Body of pancreas (tissue), 4 donors: ENCODE measurements around the gene CAPN6. TPM values are rescaled to one million over a fixed set of nuclear protein-coding genes. Genes with fewer than 3 reads are reported as not detected.

Experiments used
- ATAC-seq: fragments of 150-250 bp; one replicate; pipeline ENCODE4 v1.9.1; 2016
- DNase-seq, 4 donors: peaks; one replicate each; pipeline ENCODE4 v3.0.0-alpha.2; 2019
- H3K27ac ChIP-seq, 4 donors: fragments of 200-600 bp; sonication (generic); 1 replicate in 3 of 4; 2 replicates in 1 of 4; pipeline versions ENCODE4 v1.5.1 to v1.6.1; 2016 to 2019; ENCODE audit warnings: mild to moderate bottlenecking in 1 of 4, mixed read lengths in 1 of 4, moderate library complexity in 1 of 4
- H3K27me3 ChIP-seq, 2 donors: fragments of 200-600 bp; sonication (generic); one replicate each; pipeline ENCODE4 v1.6.0; 2016; ENCODE audit warnings: mild to moderate bottlenecking in 1 of 2
- H3K36me3 ChIP-seq, 2 donors: fragments of 200-600 bp; sonication (generic); replicated peaks in 1 of 2; 2 replicates each; pipeline ENCODE4 v1.5.1; 2016; ENCODE audit warnings: low read depth in 2 of 2; ENCODE audit not compliant: insufficient read depth in 1 of 2
- H3K4me1 ChIP-seq: fragments of 200-600 bp; sonication (generic); one replicate; pipeline ENCODE4 v1.6.0; 2016
- H3K4me3 ChIP-seq, 2 donors: fragments of 200-600 bp; sonication (generic); 1 replicate in 1 of 2; 2 replicates in 1 of 2; pipeline ENCODE4 v1.5.1; 2016 to 2019
- H3K9me3 ChIP-seq, 3 donors: fragments of 200-600 bp; sonication (generic); 1 replicate in 2 of 3; 2 replicates in 1 of 3; pipeline ENCODE4 v1.5.1; 2016
- CTCF ChIP-seq, 7 experiments: fragments of 450-650 bp in 4 of 7; fragments of 200-600 bp in 3 of 7; sonication (generic) in 3 of 7; IDR thresholded peaks; one replicate each; pipeline ENCODE4 v1.5.1; 2016 to 2019; ENCODE audit warnings: antibody characterized with exemption in 7 of 7
- POLR2A ChIP-seq, 3 donors: fragments of 450-650 bp; IDR thresholded peaks; one replicate each; pipeline ENCODE4 v1.6.1; 2016; ENCODE audit warnings: antibody characterized with exemption in 3 of 3, mild to moderate bottlenecking in 2 of 3
- WGBS, 2 donors: methylation state at CpG; one replicate each; pipeline ENCODE4 v1.1.5; 2017; 5-methylcytosine and 5-hydroxymethylcytosine counted together
- intact Hi-C: fragments of 100-400 bp; cut with DNase I; formaldehyde crosslinking; loops from one replicate; pipeline ENCODE4 v1.15.1; 2023
- total RNA-seq, 2 donors: library from RNA; depleted of rRNA; stranded (reverse); fragments of >200 nt; gene quantifications; one replicate each; pipeline ENCODE4 v1.1.0, GENCODE V29; 2016

CAPN6 gene
- total RNA-seq, 2 donors from 2014 or later: 1.8 to 6.9 TPM

- intact Hi-C loops: no loop called here
- Histone ChIP-seq H3K4me3 (no peak overlapping the region), H3K27ac (no peak overlapping the region), H3K9me3 (no peaks in the 10 kb centered on the region), H3K4me1 (no peaks in the 10 kb centered on the region), H3K27me3 (no peaks in the 10 kb centered on the region), H3K36me3 (no peaks in the 10 kb centered on the region)
- DNase-seq: no peak
- WGBS, 2 donors: 95 to 96% methylated on average over 6 of the region's 6 CpGs
- TF ChIP-seq POLR2A (IDR thresholded peaks at IDR 0.05) (no peak), CTCF (IDR thresholded peaks at IDR 0.05) (no peak)
- ATAC-seq: no peak
These were observed 53.9 kb downstream of the CAPN6 start for GRCh38 chrX:111216293-111216801.

- DNase-seq (no peak), ATAC-seq (no peak)
- WGBS, 2 donors: 98 to 99% methylated on average over 8 of the region's 8 CpGs
- H3K27ac ChIP-seq: no peak overlapping the region
- intact Hi-C loops: no loop called here
- no peaks in the 10 kb centered on the region for H3K36me3 ChIP-seq
- no peaks in the 10 kb centered on the region for H3K27me3 ChIP-seq
- TF ChIP-seq POLR2A (IDR thresholded peaks at IDR 0.05): no peak
- no peak for TF ChIP-seq CTCF (IDR thresholded peaks at IDR 0.05)
- H3K4me1 ChIP-seq: no peaks in the 10 kb centered on the region
- no peaks in the 10 kb centered on the region for H3K9me3 ChIP-seq
- H3K4me3 ChIP-seq: no peak overlapping the region
These were observed 62.4 kb downstream of the CAPN6 start for GRCh38 chrX:111207851-111208250.

DNA sequence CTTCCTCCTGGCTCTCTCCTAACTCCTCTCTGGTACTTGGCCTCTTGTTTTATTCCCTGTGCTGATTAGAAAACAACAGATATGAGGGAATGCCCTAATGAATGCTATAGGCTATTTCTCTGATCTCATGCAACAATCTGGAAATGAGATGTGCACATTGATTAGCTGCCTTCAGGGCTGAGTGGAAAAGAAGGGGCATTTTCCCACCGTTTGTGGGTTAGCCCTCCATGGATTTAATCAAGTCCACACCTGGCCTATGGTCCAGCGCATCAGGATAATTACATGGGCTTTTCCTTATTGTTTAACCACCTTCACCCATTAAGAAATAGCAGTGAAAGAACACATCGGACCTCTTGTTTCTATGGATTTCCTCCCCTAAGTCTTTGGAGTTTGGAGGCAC lies 70.0 kb downstream of the CAPN6 start:
- H3K27me3 ChIP-seq: no peaks in the 10 kb centered on the region
- no peaks in the 10 kb centered on the region for H3K4me1 ChIP-seq
- WGBS, 2 donors: 92 to 100% methylated on average over 2 to 3 of the region's 3 CpGs
- no peaks in the 10 kb centered on the region for H3K36me3 ChIP-seq
- DNase-seq (no peak), ATAC-seq (no peak)
- no peak overlapping the region for H3K27ac ChIP-seq
- H3K9me3 ChIP-seq: no peaks in the 10 kb centered on the region
- intact Hi-C loops: no loop called here
- no peak overlapping the region for H3K4me3 ChIP-seq
- TF ChIP-seq POLR2A (IDR thresholded peaks at IDR 0.05) (no peak), CTCF (IDR thresholded peaks at IDR 0.05) (no peak)

GRCh38 chrX:111199505-111199904 lies 70.8 kb downstream of the CAPN6 start:
- no peaks in the 10 kb centered on the region for H3K9me3 ChIP-seq
- H3K4me1 ChIP-seq: no peaks in the 10 kb centered on the region
- ATAC-seq: no peak
- intact Hi-C loops: no loop called here
- WGBS, 2 donors: 74 to 79% methylated on average over 2 of the region's 2 CpGs
- no peaks in the 10 kb centered on the region for H3K27me3 ChIP-seq
- no peak overlapping the region for H3K27ac ChIP-seq
- DNase-seq: no peak
- no peaks in the 10 kb centered on the region for H3K36me3 ChIP-seq
- H3K4me3 ChIP-seq: no peak overlapping the region
- TF ChIP-seq POLR2A (IDR thresholded peaks at IDR 0.05) (no peak), CTCF (IDR thresholded peaks at IDR 0.05) (no peak)

Other genes starting within 250 kb of the CAPN6 start
- gene PAK3, start 174.3 kb downstream of the CAPN6 start, total RNA-seq: 10 to 100 TPM; 33.2 to 43.5 TPM
- under 1 TPM in 1 of 2 donors, not detected in 1; under 0.01 TPM for gene DCX, start 141.7 kb upstream of the CAPN6 start, total RNA-seq
- gene SERTM2, start 241.2 kb upstream of the CAPN6 start, total RNA-seq: not detected